Liver (tissue), 9 donors: ENCODE results near the gene AKAP11. TPM values are rescaled to one million over a fixed set of nuclear protein-coding genes. Genes with fewer than 3 reads are reported as not detected.

Experiments
- DNase-seq: peaks from one replicate; pipeline ENCODE4 v3.0.0-alpha.2; 2017; ENCODE audit warnings: low spot score
- H3K27ac ChIP-seq, 2 donors: one replicate each; pipeline ENCODE4 v1.7.0; 2013; ENCODE audit warnings: inconsistent platforms in 2 of 2, low read length in 2 of 2, control low read depth in 1 of 2, low read depth in 1 of 2, mild to moderate bottlenecking in 1 of 2
- H3K27me3 ChIP-seq, 4 donors: one replicate each; pipeline versions ENCODE4 v1.6.1 to v1.7.0; 2013; ENCODE audit warnings: low read length in 3 of 4, inconsistent platforms in 1 of 4, mild to moderate bottlenecking in 1 of 4, moderate library complexity in 1 of 4; ENCODE audit not compliant: control insufficient read depth in 4 of 4, insufficient read depth in 4 of 4
- H3K36me3 ChIP-seq, 4 donors: one replicate each; pipeline versions ENCODE4 v1.6.1 to v1.7.0; 2013; ENCODE audit warnings: low read length in 3 of 4, mild to moderate bottlenecking in 3 of 4, low read depth in 1 of 4, moderate library complexity in 1 of 4; ENCODE audit not compliant: control insufficient read depth in 4 of 4, insufficient read depth in 3 of 4
- H3K4me1 ChIP-seq, 4 donors: one replicate each; pipeline versions ENCODE4 v1.6.1 to v1.7.0; 2013; ENCODE audit warnings: low read length in 3 of 4, mild to moderate bottlenecking in 3 of 4, moderate library complexity in 1 of 4; ENCODE audit not compliant: control insufficient read depth in 4 of 4, insufficient read depth in 4 of 4
- H3K4me3 ChIP-seq, 3 donors: one replicate each; pipeline versions ENCODE4 v1.6.1 to v1.7.0; 2013; ENCODE audit warnings: low read length in 3 of 3, control low read depth in 1 of 3, low read depth in 1 of 3, mild to moderate bottlenecking in 1 of 3
- H3K9ac ChIP-seq, 2 donors: one replicate each; pipeline ENCODE4 v1.7.0; 2013; ENCODE audit warnings: low read length in 2 of 2, mild to moderate bottlenecking in 2 of 2, moderate library complexity in 2 of 2, control low read depth in 1 of 2, low read depth in 1 of 2
- H3K9me3 ChIP-seq, 4 donors: one replicate each; pipeline versions ENCODE4 v1.6.1 to v1.7.0; 2013; ENCODE audit warnings: low read length in 3 of 4; ENCODE audit not compliant: control insufficient read depth in 4 of 4
- ATF3 ChIP-seq: IDR thresholded peaks from 2 replicates; pipeline ENCODE4 v1.6.1; 2016; ENCODE audit warnings: antibody characterized with exemption
- EGR1 ChIP-seq, 2 donors: IDR thresholded peaks; 2 replicates each; pipeline ENCODE4 v1.6.1; 2016 to 2018; ENCODE audit warnings: antibody characterized with exemption in 2 of 2, low read depth in 2 of 2
- FOXA2 ChIP-seq: IDR thresholded peaks from 2 replicates; pipeline ENCODE4 v1.6.1; 2016; ENCODE audit warnings: antibody characterized with exemption
- GABPA ChIP-seq, 2 donors: IDR thresholded peaks in 1 of 2; conservative IDR thresholded peaks in 1 of 2; 2 replicates each; pipeline ENCODE4 v1.6.1; 2016; ENCODE audit warnings: antibody characterized with exemption in 2 of 2, mild to moderate bottlenecking in 1 of 2, moderate library complexity in 1 of 2
- HNF4G ChIP-seq: IDR thresholded peaks from 2 replicates; pipeline ENCODE4 v1.6.1; 2016; ENCODE audit warnings: antibody characterized with exemption
- JUND ChIP-seq, 2 donors: IDR thresholded peaks; 2 replicates each; pipeline ENCODE4 v1.6.1; 2016; ENCODE audit warnings: antibody characterized with exemption in 2 of 2
- RXRA ChIP-seq, 2 donors: IDR thresholded peaks; 2 replicates each; pipeline ENCODE4 v1.6.1; 2017 to 2018; ENCODE audit warnings: antibody characterized with exemption in 2 of 2, mild to moderate bottlenecking in 1 of 2
- SP1 ChIP-seq: IDR thresholded peaks from 2 replicates; pipeline ENCODE4 v1.6.1; 2018; ENCODE audit warnings: antibody characterized with exemption, mild to moderate bottlenecking
- TAF1 ChIP-seq: conservative IDR thresholded peaks from 2 replicates; pipeline ENCODE4 v1.6.1; 2016; ENCODE audit warnings: antibody characterized with exemption, mild to moderate bottlenecking
- YY1 ChIP-seq: IDR thresholded peaks from 2 replicates; pipeline ENCODE4 v1.6.1; 2016; ENCODE audit warnings: antibody characterized with exemption, mild to moderate bottlenecking
- ZBTB33 ChIP-seq: IDR thresholded peaks from 2 replicates; pipeline ENCODE4 v1.6.1; 2016; ENCODE audit warnings: antibody characterized with exemption
- WGBS: extraction: QIAGEN DNeasy Blood & Tissue Kit; methylation state at CpG from one replicate; pipeline ENCODE4 v1.1.7; 2013; 5-methylcytosine and 5-hydroxymethylcytosine counted together
- polyA plus RNA-seq, 2 donors: library from polyadenylated mRNA; stranded (reverse) in 1 of 2; unstranded in 1 of 2; fragments of 200-250 nt in 1 of 2; fragments of >200 nt in 1 of 2; fragmentation: Nextera tagmentation in 1 of 2; extraction: Ambion mirVana in 1 of 2; gene quantifications; one replicate each; pipeline versions ENCODE4 v1.2.1 to v1.2.3, GENCODE V29; 2013 to 2015
- total RNA-seq, 2 donors: library from RNA; depleted of rRNA; stranded (reverse); fragments of >200 nt; gene quantifications; one replicate each; pipeline ENCODE4 v1.2.3, GENCODE V29; 2014
- TF ChIP-seq, protein P1 (sequence below): IDR thresholded peaks from 2 replicates; pipeline ENCODE4 v1.6.1; 2016; ENCODE audit warnings: antibody characterized with exemption, mild to moderate bottlenecking
- donor health status: healthy.
- donor health status: healthy.
- donor health status: healthy.
- donor health status: healthy.
- donor health status: healthy.

AKAP11 gene
- total and polyA plus RNA-seq, 4 donors: 2.5 to 12.0 (median 7.3) TPM

GRCh38 chr13:42266473-42266872, 5.5 kb upstream of the AKAP11 start:
- Histone ChIP-seq H3K36me3 (no peaks in the 10 kb centered on the region), H3K9me3 (no peaks in the 10 kb centered on the region), H3K9ac (no peak overlapping the region), H3K4me1 (peaks cover 0 to 5% (median 3%) of the 10 kb centered on the region in 4 donors), H3K4me3 (no peak overlapping the region), H3K27ac (no peak overlapping the region), H3K27me3 (no peaks in the 10 kb centered on the region)
- 69% methylated on average over 3 of the region's 3 CpGs for WGBS
- no peak for DNase-seq
- TF ChIP-seq SP1 (peak; percentile 17), ATF3 (no peak)

- WGBS: 98% methylated on average over 6 of the region's 6 CpGs
- no peak overlapping the region for H3K4me3 ChIP-seq
- H3K4me1 ChIP-seq: peaks cover 2 to 15% (median 8%) of the 10 kb centered on the region in 4 donors
- no peak overlapping the region for H3K27ac ChIP-seq
- H3K27me3 ChIP-seq: no peaks in the 10 kb centered on the region
- no peaks in the 10 kb centered on the region for H3K36me3 ChIP-seq
- H3K9me3 ChIP-seq: no peaks in the 10 kb centered on the region
- no peak overlapping the region for H3K9ac ChIP-seq
- DNase-seq: no peak
- no peak for TF ChIP-seq FOXA2
- TF ChIP-seq, protein P1, sequence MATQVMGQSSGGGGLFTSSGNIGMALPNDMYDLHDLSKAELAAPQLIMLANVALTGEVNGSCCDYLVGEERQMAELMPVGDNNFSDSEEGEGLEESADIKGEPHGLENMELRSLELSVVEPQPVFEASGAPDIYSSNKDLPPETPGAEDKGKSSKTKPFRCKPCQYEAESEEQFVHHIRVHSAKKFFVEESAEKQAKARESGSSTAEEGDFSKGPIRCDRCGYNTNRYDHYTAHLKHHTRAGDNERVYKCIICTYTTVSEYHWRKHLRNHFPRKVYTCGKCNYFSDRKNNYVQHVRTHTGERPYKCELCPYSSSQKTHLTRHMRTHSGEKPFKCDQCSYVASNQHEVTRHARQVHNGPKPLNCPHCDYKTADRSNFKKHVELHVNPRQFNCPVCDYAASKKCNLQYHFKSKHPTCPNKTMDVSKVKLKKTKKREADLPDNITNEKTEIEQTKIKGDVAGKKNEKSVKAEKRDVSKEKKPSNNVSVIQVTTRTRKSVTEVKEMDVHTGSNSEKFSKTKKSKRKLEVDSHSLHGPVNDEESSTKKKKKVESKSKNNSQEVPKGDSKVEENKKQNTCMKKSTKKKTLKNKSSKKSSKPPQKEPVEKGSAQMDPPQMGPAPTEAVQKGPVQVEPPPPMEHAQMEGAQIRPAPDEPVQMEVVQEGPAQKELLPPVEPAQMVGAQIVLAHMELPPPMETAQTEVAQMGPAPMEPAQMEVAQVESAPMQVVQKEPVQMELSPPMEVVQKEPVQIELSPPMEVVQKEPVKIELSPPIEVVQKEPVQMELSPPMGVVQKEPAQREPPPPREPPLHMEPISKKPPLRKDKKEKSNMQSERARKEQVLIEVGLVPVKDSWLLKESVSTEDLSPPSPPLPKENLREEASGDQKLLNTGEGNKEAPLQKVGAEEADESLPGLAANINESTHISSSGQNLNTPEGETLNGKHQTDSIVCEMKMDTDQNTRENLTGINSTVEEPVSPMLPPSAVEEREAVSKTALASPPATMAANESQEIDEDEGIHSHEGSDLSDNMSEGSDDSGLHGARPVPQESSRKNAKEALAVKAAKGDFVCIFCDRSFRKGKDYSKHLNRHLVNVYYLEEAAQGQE: no peak
- no peak for TF ChIP-seq GABPA (IDR thresholded peaks at IDR 0.05 in 1 of 2, conservative IDR thresholded peaks at IDR 0.05 in 1 of 2)
Measured at GRCh38 chr13:42270160-42270856, 1.6 kb upstream of the AKAP11 start.

DNA sequence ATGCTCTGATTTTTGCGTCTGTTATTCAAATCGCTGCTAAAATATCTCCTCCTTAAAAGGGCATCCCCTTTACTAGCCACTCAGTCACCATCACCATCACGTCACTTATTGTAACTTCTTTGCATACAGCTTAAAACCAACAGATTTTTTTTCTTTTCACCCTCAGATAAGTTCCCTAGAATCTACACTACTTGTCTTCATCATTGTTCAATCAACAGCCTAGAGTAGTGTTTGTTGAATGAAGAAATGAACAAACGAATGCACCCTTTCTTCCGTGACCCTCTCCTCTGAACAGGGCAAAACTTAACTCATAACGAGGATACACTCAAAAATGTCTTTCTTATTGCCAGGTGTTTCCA, 1.1 kb upstream of the AKAP11 start:
- Histone ChIP-seq H3K9me3 (no peaks in the 10 kb centered on the region), H3K36me3 (no peaks in the 10 kb centered on the region), H3K4me1 (peaks cover 2 to 15% (median 8%) of the 10 kb centered on the region in 4 donors), H3K4me3 (no peak overlapping the region), H3K9ac (peak overlapping the region in 1 of 2 donors; percentile 24), H3K27ac (peak overlapping the region; percentile 42 to 89), H3K27me3 (no peaks in the 10 kb centered on the region)
- DNase-seq: no peak
- 93% methylated on average over 6 of the region's 6 CpGs for WGBS
- no peak for TF ChIP-seq HNF4G

GRCh38 chr13:42271337-42272114, 426 bp upstream of the AKAP11 start:
- Histone ChIP-seq H3K27ac (peak overlapping the region; percentile 81 to 89), H3K27me3 (no peaks in the 10 kb centered on the region), H3K4me3 (peak overlapping the region; percentile 57 to 82 (median 79)), H3K36me3 (no peaks in the 10 kb centered on the region), H3K9me3 (no peaks in the 10 kb centered on the region), H3K4me1 (peaks cover 2 to 15% (median 8%) of the 10 kb centered on the region in 4 donors), H3K9ac (peak overlapping the region in 1 of 2 donors; percentile 24)
- 5% methylated on average over 57 of the region's 57 CpGs for WGBS
- DNase-seq: peak; percentile 85
- TF ChIP-seq JUND (IDR thresholded peaks at IDR 0.05): no peak
- no peak for TF ChIP-seq HNF4G
- TF ChIP-seq YY1: no peak
- peak; percentile 99 for TF ChIP-seq ZBTB33
- TF ChIP-seq FOXA2: no peak
- peak; percentile 78 to 86 for TF ChIP-seq EGR1 (IDR thresholded peaks at IDR 0.05; ENCODE audit: low read depth in 2 of 2)
- TF ChIP-seq SP1: peak; percentile 59
- peak; percentile 40 to 43 for TF ChIP-seq RXRA (IDR thresholded peaks at IDR 0.05)
- no peak for TF ChIP-seq TAF1
- peak in 1 of 2 donors; percentile 72 for TF ChIP-seq GABPA (IDR thresholded peaks at IDR 0.05 in 1 of 2, conservative IDR thresholded peaks at IDR 0.05 in 1 of 2)
